Neural cell (in vitro differentiated cells): ENCODE data around the gene KCNQ2.

Experiments used
- CTCF ChIP-seq: fragments of 450-650 bp; IDR thresholded peaks from 2 replicates; pipeline ENCODE4 v1.5.1; 2014; ENCODE audit warnings: antibody characterized with exemption, mild to moderate bottlenecking, moderate library complexity; ENCODE audit not compliant: poor library complexity, severe bottlenecking
- EZH2 ChIP-seq: fragments of 200-600, 300-800 bp; shearing (Covaris generic), sonication (generic); IDR thresholded peaks from 2 replicates; pipeline ENCODE4 v1.6.1; 2014; ENCODE audit warnings: antibody characterized with exemption, low read length, borderline replicate concordance, mild to moderate bottlenecking; ENCODE audit not compliant: insufficient read depth, poor library complexity, severe bottlenecking
- MXI1 ChIP-seq: fragments of 450-650 bp; conservative IDR thresholded peaks from 2 replicates; pipeline ENCODE4 v1.6.1; 2014; ENCODE audit warnings: antibody characterized with exemption, mild to moderate bottlenecking; ENCODE audit not compliant: poor library complexity, severe bottlenecking
- POLR2AphosphoS5 ChIP-seq: IDR thresholded peaks from 2 replicates; pipeline ENCODE4 v1.6.1; 2012
- REST ChIP-seq: IDR thresholded peaks from 2 replicates; pipeline ENCODE4 v1.6.1; 2012; ENCODE audit warnings: borderline replicate concordance

- TF ChIP-seq CTCF: no peak
- TF ChIP-seq EZH2: no peak
- TF ChIP-seq POLR2AphosphoS5: no peak
- TF ChIP-seq MXI1: no peak
- no peak for TF ChIP-seq REST
Observed at GRCh38 chr20:63433351-63433750, 39.1 kb downstream of the KCNQ2 start.
